ENCODE results near the gene BANP. TPM values are rescaled to one million over a fixed set of nuclear protein-coding genes. Genes with fewer than 3 reads are reported as not detected.
"Not testable (repeated sequence)": the region's sequence is repeated elsewhere in the genome, so short reads cannot be mapped to it uniquely, and the experiment has no call there.

Gene BANP
- total and polyA plus RNA-seq, 2 experiments from 2014 or later: 22.8 to 23.8 TPM

DNA sequence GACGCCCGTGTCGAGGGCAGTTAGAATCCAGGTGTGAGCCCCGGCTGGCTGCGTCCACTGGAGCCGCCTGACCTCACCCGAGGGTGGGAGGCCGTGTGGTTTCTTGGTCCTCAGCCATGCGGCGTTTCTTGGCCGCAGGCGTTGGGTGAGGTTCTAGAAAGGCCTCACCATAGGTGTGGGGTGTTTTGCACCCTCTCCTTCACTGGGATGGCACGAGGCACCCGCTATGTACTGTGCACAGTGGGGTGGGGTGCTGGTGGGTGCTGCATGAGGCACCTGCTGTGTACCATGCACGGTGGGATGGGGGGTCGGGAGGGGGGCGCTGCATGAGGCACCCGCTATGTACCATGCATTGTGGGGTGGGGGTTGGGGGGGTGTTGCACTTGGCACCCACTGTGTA is 169.6 kb downstream of the BANP start:
- Histone ChIP-seq H3K4me2 (no peak overlapping the region), H3K9me3 (ENCODE audit: low read depth) (no peaks in the 10 kb centered on the region), H4K20me1 (ENCODE audit: insufficient read depth, poor library complexity, severe bottlenecking) (no peaks in the 10 kb centered on the region), H3K4me3 (no peak overlapping the region), H3K4me1 (ENCODE audit: insufficient read depth) (peaks cover 11% of the 10 kb centered on the region), H3K27ac (no peak overlapping the region), H3K9me2 (replicated peaks; ENCODE audit: insufficient read depth) (no peaks in the 10 kb centered on the region), H3K27me3 (no peaks in the 10 kb centered on the region), H3K79me2 (no peaks in the 10 kb centered on the region), H3K36me3 (replicated peaks; ENCODE audit: insufficient read depth, low read depth) (no peaks in the 10 kb centered on the region), H2AFZ (no peak overlapping the region)
- TF ChIP-seq, protein P1, sequence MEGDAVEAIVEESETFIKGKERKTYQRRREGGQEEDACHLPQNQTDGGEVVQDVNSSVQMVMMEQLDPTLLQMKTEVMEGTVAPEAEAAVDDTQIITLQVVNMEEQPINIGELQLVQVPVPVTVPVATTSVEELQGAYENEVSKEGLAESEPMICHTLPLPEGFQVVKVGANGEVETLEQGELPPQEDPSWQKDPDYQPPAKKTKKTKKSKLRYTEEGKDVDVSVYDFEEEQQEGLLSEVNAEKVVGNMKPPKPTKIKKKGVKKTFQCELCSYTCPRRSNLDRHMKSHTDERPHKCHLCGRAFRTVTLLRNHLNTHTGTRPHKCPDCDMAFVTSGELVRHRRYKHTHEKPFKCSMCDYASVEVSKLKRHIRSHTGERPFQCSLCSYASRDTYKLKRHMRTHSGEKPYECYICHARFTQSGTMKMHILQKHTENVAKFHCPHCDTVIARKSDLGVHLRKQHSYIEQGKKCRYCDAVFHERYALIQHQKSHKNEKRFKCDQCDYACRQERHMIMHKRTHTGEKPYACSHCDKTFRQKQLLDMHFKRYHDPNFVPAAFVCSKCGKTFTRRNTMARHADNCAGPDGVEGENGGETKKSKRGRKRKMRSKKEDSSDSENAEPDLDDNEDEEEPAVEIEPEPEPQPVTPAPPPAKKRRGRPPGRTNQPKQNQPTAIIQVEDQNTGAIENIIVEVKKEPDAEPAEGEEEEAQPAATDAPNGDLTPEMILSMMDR (IDR thresholded peaks at IDR 0.05; ENCODE audit: poor library complexity): no peak
- TF ChIP-seq EZH2 (IDR thresholded peaks at IDR 0.05; ENCODE audit: borderline replicate concordance) (no peak), EZH2phosphoT487 (IDR thresholded peaks at IDR 0.05; ENCODE audit: low read depth, severe bottlenecking, unreplicated experiment) (no peak)
- DNase-seq (ENCODE audit: low spot score): no peak
- WGBS (ENCODE audit: low lambda C conversion rate, missing lambda C conversion rate): 94% methylated on average over 14 of the region's 18 CpGs

DNA sequence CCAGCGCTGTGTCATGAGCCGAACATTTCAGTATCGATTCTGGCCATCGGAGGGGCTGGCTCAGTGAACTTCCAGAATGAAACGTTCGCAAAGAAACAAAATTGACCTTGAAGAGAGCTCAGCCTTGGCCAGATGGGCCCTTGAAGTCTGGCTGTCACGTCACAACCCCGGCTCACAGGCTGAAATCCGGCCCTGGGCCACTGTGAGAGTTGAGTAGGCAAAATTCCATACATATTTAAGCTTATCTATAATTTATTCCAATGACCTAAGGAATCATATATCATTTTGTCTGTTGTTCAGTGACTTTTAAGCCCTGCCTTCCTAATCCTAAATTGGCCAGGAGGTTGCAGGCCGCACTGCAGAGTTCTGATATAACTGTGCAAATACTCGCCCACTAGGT is 170.2 kb downstream of the BANP start:
- H3K4me2 ChIP-seq; H3K9me3 ChIP-seq (ENCODE audit: low read depth); H3K4me3 ChIP-seq; H3K36me3 ChIP-seq (replicated peaks; ENCODE audit: insufficient read depth, low read depth); H4K20me1 ChIP-seq (ENCODE audit: insufficient read depth, poor library complexity, severe bottlenecking); H3K9me2 ChIP-seq (replicated peaks; ENCODE audit: insufficient read depth); H3K27ac ChIP-seq; DNase-seq (ENCODE audit: low spot score); H3K27me3 ChIP-seq; H3K79me2 ChIP-seq; H2AFZ ChIP-seq: not testable (repeated sequence)
- WGBS (ENCODE audit: low lambda C conversion rate, missing lambda C conversion rate): 79% methylated on average over 11 of the region's 11 CpGs
- H3K4me1 ChIP-seq (ENCODE audit: insufficient read depth): peaks cover 11% of the 10 kb centered on the region

DNA sequence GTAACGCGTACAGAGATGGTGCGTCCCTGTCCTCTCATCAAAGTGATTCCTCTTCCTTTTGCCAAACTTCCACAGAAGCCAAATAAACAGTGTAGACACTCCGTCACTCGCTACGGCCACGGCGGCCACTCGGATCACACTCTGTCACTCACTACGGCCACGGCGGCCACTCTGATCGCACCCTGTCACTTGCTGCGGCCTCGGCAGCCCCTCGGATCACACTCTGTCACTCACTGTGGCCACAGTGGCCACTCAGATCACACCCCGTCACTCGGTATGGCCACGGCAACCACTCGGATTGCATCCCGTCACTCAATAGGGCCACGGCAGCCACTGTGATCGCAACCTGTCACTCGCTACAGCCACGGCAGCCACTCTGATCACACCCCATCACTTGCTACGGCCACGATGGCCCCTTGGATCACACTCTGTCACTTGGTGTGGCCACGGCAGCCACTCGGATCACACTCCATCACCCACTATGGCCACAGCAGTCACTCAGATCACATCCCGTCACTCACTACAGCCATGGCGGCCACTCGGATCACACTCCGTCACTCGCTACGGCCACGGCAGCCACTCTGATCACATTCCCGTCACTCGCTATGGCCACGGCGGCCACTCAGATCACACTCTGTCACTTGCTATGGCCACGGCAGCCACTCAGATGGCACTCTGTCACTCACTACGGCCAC is 170.8 kb downstream of the BANP start:
- Histone ChIP-seq H3K27ac (no peak overlapping the region), H3K9me2 (replicated peaks; ENCODE audit: insufficient read depth) (no peaks in the 10 kb centered on the region), H3K36me3 (replicated peaks; ENCODE audit: insufficient read depth, low read depth) (no peaks in the 10 kb centered on the region), H4K20me1 (ENCODE audit: insufficient read depth, poor library complexity, severe bottlenecking) (no peaks in the 10 kb centered on the region), H3K27me3 (no peaks in the 10 kb centered on the region), H3K4me3 (no peak overlapping the region), H3K79me2 (no peaks in the 10 kb centered on the region), H3K4me1 (ENCODE audit: insufficient read depth) (peaks cover 11% of the 10 kb centered on the region), H3K9me3 (ENCODE audit: low read depth) (no peaks in the 10 kb centered on the region), H3K4me2 (no peak overlapping the region), H2AFZ (no peak overlapping the region)
- WGBS (ENCODE audit: low lambda C conversion rate, missing lambda C conversion rate): 96% methylated on average over 42 of the region's 42 CpGs
- DNase-seq (ENCODE audit: low spot score): no peak
- TF ChIP-seq, protein P1 (IDR thresholded peaks at IDR 0.05; ENCODE audit: poor library complexity): no peak
- TF ChIP-seq EZH2 (IDR thresholded peaks at IDR 0.05; ENCODE audit: borderline replicate concordance): no peak
- TF ChIP-seq EZH2phosphoT487 (IDR thresholded peaks at IDR 0.05; ENCODE audit: low read depth, severe bottlenecking, unreplicated experiment): no peak

Small RNA genes within 50 kb of the gene (small RNA-seq; reads per million reads assigned to genes)
- gene AC127455.1: not detected

Other genes starting within 250 kb of the BANP start
- gene KLHDC4, start 185.4 kb upstream of the BANP start, total RNA-seq: 12.8 and 16.3 TPM in 2 replicates
- gene KLHDC4, start 185.4 kb upstream of the BANP start, polyA plus RNA-seq: 15.6 and 17.7 TPM in 2 replicates
- 20.4 and 29.3 TPM in 2 replicates for gene SLC7A5, start 81.9 kb upstream of the BANP start, total RNA-seq
- gene SLC7A5, start 81.9 kb upstream of the BANP start, polyA plus RNA-seq: 52.5 and 56.2 TPM in 2 replicates
- gene CA5A, start 14.9 kb upstream of the BANP start, total RNA-seq: 1.7 and 1.9 TPM in 2 replicates
- 0.91 and 1.0 TPM in 2 replicates for gene CA5A, start 14.9 kb upstream of the BANP start, polyA plus RNA-seq